ENCODE results near the gene SEC23A. TPM values are rescaled to one million over a fixed set of nuclear protein-coding genes. Genes with fewer than 3 reads are reported as not detected.
A peak's percentile ranks its signal among the peaks of the same experiment; 100 is the strongest.

Gene SEC23A
- total and polyA plus RNA-seq, 2 of the 13 experiments (the other 11 are each of a cell fraction or from before 2014, with no cell fraction given) = 403 to 887 TPM

- TF ChIP-seq ZNF720 (CRISPR knock-in tag; IDR thresholded peaks at IDR 0.05) (no peak), SKIL (CRISPR knock-in tag; IDR thresholded peaks at IDR 0.05; ENCODE audit: borderline replicate concordance) (peak; percentile 92; the same call in 1 of the 2 replicates), ZNF557 (CRISPR knock-in tag; IDR thresholded peaks at IDR 0.05) (peak; percentile 95), THRA (CRISPR knock-in tag; IDR thresholded peaks at IDR 0.05; ENCODE audit: borderline replicate concordance) (peak; percentile 93), CBX5 (CRISPR knock-in tag; IDR thresholded peaks at IDR 0.05; ENCODE audit: borderline replicate concordance) (peak; percentile 33; the same call in 1 of the 2 replicates), PRDM10 (CRISPR knock-in tag; IDR thresholded peaks at IDR 0.05; ENCODE audit: low read depth) (peak; percentile 85; the same call in 1 of the 2 replicates), HINFP (CRISPR knock-in tag; IDR thresholded peaks at IDR 0.05; ENCODE audit: low read depth) (no peak), AGO1 (IDR thresholded peaks at IDR 0.05; ENCODE audit: low read depth, low read length, poor library complexity, severe bottlenecking) (no peak), PTBP1 (IDR thresholded peaks at IDR 0.05; ENCODE audit: low read depth, low read length, poor library complexity, severe bottlenecking) (no peak), SNAPC4 (CRISPR knock-in tag; IDR thresholded peaks at IDR 0.05) (0 out of 2 replicates have a peak, but pooled peaks have one; percentile 54), MYNN (CRISPR knock-in tag; IDR thresholded peaks at IDR 0.05; ENCODE audit: low read depth) (no peak), ZNF235 (CRISPR knock-in tag; IDR thresholded peaks at IDR 0.05; ENCODE audit: borderline replicate concordance) (no peak)
Measured at GRCh38 chr14:39023939-39024871, 78.8 kb downstream of the SEC23A start (continued).
